Pulmonary artery endothelial cell (primary cell): ENCODE data around the gene VGLL4. TPM values are rescaled to one million over a fixed set of nuclear protein-coding genes. Genes with fewer than 3 reads are reported as not detected.

Experiments used
- DNase-seq: peaks from one replicate; pipeline ENCODE4 v3.0.0-alpha.2; 2011; ENCODE audit warnings: low read depth, low spot score
- total RNA-seq: library from RNA; depleted of rRNA; stranded (reverse); fragments of >200 nt; gene quantifications from 2 replicates; pipeline ENCODE4 v1.2.3, GENCODE V29; 2014

VGLL4 gene
- total RNA-seq, 1 donor from 2014 or later = 83.8 TPM

GRCh38 chr3:11565932-11566331 is 77.8 kb downstream of the VGLL4 start:
- no peak for DNase-seq

GRCh38 chr3:11565492-11565891 is 78.2 kb downstream of the VGLL4 start:
- no peak for DNase-seq

GRCh38 chr3:11565072-11565471 is 78.6 kb downstream of the VGLL4 start:
- DNase-seq = no peak

- no peak for DNase-seq
Observed at GRCh38 chr3:11564577-11565001, 79.1 kb downstream of the VGLL4 start.

GRCh38 chr3:11563865-11564185 is 79.9 kb downstream of the VGLL4 start:
- no peak for DNase-seq

GRCh38 chr3:11563159-11563864 is 80.4 kb downstream of the VGLL4 start:
- no peak for DNase-seq

- no peak for DNase-seq
Observed at GRCh38 chr3:11562277-11562881, 81.3 kb downstream of the VGLL4 start.

- no peak for DNase-seq
Observed at GRCh38 chr3:11560746-11561145, 83.0 kb downstream of the VGLL4 start.

GRCh38 chr3:11559816-11560633 is 83.7 kb downstream of the VGLL4 start:
- no peak for DNase-seq

- DNase-seq = no peak
Observed at GRCh38 chr3:11558918-11559815, 84.5 kb downstream of the VGLL4 start.

- no peak for DNase-seq
Observed at GRCh38 chr3:11558411-11558903, 85.3 kb downstream of the VGLL4 start.

GRCh38 chr3:11558002-11558401 is 85.7 kb downstream of the VGLL4 start:
- DNase-seq = peak; percentile 68

GRCh38 chr3:11556851-11557644 is 86.7 kb downstream of the VGLL4 start:
- no peak for DNase-seq

GRCh38 chr3:11555881-11556633 is 87.7 kb downstream of the VGLL4 start:
- DNase-seq = no peak

- DNase-seq = no peak
Observed at GRCh38 chr3:11555211-11555782, 88.4 kb downstream of the VGLL4 start.

GRCh38 chr3:11554666-11555065 is 89.0 kb downstream of the VGLL4 start:
- no peak for DNase-seq

GRCh38 chr3:11554236-11554610 is 89.5 kb downstream of the VGLL4 start:
- DNase-seq = no peak

GRCh38 chr3:11553436-11554235 is 90.1 kb downstream of the VGLL4 start:
- DNase-seq = no peak
